DMS114 treated with DMSO at 0.1 percent for 48 hours (cell line): Measurements from ENCODE around the gene COL5A1.
"Not testable (repeated sequence)": the region's sequence is repeated elsewhere in the genome, so short reads cannot be mapped to it uniquely, and the experiment has no call there.

Experiments used
- DNase-seq: peaks from one replicate; lab custom pipeline; 2025; ENCODE audit not compliant: unreplicated experiment; lab: John Stamatoyannopoulos, UW

The COL5A1 gene

GRCh38 chr9:134655586-134656333, 14.2 kb downstream of the COL5A1 start:
- no peak for DNase-seq

- DNase-seq: no peak
Observed at GRCh38 chr9:134656334-134657006, 14.9 kb downstream of the COL5A1 start.

DNA sequence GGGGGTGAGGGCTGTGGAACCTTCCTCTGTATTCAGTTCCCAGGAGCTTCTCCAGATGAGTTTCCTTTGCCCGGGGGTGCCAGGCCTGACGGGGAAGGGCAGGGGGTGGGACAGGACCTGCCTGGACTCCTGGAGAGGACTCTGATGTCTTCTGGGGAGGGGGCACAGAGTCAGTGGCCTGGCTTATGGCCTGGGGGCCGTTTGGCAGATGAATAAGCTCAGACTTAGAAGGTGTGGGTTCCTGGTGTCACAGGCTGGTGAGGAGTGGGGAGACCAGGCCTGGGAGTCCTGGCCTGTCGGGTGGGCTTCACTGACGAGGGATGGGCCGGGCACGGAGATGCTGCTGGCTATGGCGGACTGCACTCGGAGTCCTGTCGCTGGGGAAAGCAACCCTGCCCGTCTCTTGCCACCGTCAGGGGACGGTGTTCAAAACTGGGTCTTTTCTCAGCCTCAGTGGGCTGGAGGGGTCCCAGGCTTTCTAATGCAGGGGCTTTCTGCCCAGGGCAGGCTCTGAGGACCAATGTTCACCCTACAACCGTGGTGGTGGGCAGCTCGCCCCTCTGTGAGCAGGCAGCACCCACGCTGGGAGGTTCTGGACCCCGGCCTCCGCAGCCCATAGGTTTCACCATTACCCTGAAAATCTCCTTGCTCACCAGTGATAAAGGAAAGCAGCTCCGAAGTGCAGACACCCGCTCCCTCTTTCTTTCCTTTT, 16.2 kb downstream of the COL5A1 start:
- DNase-seq: no peak

DNA sequence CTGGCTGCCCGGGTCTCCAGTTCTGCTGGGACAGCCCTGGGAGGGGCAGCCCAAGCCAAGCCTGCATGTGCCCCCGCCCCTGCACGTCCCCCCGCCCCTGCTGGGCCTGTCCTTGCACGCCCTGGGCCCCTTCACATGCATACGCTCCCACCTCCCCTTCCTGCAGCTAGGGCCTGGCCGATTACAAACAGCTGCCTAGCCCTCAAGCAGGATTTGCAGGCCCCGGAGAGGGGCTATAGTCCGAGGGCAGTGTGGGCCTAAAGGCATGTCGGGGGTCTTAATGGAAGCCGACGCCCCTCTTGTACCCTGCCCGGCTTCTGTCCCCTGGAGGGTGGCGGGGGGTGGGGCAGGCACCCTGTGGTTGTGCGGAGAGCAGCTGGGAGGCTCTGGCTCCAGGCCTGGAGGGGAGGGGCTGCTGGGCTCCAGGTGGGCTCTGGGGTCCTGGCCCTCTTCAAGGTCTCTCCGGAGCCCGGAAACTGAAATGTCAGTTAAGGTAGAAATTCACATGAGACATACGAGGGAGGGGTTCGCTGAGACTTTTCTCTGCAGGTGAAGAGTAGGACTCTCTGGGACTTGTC, 16.9 kb downstream of the COL5A1 start:
- no peak for DNase-seq

- no peak for DNase-seq
Observed at GRCh38 chr9:134659688-134660131, 18.1 kb downstream of the COL5A1 start.

DNA sequence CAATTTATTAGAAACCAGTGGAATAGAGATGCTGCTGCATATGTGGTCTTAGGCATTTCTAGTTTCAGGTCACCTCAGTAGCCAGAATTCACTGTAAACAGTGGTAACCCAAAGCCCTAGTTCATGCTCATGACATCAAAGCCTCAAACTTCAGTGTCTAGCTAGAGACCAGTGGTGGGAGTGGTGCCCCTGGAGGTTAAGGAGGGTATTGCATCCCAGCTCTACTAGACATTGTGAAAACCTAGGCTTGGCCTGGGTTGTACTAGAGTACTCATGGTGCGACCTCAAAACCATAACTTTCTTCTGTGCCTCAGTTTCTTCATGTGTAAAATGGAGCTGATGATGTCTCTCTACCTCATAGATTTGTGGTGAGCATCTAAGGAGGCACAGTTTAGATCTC, 18.8 kb downstream of the COL5A1 start:
- DNase-seq: no peak

GRCh38 chr9:134661299-134661698, 19.7 kb downstream of the COL5A1 start:
- DNase-seq: no peak

GRCh38 chr9:134661791-134662142, 20.2 kb downstream of the COL5A1 start:
- DNase-seq: no peak

- no peak for DNase-seq
Observed at GRCh38 chr9:134662143-134662876, 20.7 kb downstream of the COL5A1 start.

DNA sequence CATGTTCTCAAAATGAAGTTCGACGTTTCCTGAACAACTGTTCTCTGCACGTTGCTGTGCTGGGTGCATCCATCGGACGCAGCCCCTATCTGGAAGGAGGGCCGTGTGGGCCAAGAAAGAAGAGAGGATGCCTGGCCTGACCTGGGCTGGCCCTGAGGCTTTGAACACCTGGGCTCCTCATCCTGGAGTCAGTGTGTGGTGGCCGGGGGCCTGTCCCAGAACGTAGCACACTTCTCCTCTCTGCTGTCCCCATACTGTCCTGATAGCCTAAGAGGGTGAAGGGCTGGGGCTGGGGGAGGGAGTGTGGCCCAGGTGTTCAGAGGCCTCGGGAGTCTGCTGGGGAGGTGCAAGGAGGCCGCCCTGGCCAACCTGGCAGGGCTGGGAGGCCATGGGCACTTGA, 21.5 kb downstream of the COL5A1 start:
- no peak for DNase-seq

DNA sequence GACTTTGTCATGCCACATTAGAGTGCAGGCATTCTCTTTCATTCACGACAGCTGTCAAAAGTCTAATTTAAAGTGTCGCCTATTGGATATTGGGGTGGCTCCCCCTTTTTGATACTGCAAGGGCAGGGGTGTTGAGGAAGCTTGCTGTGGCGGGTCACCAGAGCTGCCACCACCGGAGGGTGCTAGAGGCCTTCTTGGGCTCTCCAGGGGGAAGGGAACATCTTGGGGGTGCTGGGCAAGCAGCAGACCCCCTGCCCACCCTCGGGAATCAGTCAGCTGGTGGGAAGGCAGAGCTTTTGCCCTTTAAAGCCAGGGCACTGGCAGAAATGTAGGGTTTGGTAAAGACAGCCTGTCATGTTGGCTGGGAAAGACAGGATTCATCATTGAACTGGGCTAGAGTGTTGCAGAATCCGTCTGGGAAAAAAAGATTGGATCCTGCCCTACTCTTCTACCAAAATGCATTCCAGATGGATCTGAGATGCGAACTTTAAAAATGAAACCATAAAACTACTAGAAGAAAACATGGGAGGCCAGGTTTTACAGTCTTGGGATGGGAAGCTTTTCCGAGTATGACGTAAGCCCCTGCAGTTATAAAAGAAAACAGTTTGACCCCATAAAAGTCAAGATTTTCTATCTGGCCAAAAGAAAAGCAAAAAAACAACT, 22.3 kb downstream of the COL5A1 start:
- no peak for DNase-seq

DNA sequence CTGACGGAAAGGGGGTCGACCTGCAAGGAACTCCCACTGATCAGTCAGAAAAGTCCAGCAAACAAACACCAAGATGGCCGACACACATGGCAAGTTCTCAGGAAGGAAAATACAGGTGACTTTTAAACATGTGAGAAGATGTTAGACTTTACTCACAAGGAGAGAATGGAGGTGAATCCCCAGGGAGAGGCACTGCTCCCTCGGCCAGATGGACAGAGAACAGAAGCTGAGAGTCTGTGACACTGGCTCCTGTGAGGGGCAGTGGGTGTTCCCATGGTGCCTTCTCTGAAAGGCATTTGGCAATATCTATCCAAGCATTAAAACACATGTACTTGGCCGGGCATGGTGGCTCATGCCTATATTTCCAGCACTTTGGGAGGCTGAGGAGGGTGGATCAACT, 22.8 kb downstream of the COL5A1 start:
- no peak for DNase-seq

DNA sequence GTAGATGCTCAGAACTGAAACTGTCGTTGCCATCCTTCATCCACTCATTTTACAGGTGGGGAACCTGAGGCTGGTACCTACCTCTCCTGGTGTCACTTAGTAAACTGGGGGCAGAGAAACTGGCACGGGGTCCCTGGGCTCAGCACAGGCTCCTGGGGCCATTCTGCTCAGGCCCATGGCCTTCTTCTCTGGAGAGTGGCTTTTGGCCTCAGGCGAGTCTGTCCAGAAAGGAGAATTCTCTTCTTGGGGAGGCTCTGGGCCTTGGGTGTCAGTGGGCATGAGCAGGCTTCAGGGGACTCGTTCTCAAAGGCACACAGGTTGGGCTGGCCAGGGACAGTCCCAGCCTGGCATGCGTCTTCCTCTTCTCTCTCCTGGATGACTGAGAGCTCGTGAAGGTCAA, 24.6 kb downstream of the COL5A1 start:
- DNase-seq: no peak

- no peak for DNase-seq
Observed at GRCh38 chr9:134666831-134667230, 25.2 kb downstream of the COL5A1 start.

- not testable (repeated sequence) for DNase-seq
Observed at GRCh38 chr9:134668977-134669376, 27.4 kb downstream of the COL5A1 start.

- no peak for DNase-seq
Observed at GRCh38 chr9:134669399-134669955, 27.9 kb downstream of the COL5A1 start.

GRCh38 chr9:134670042-134670525, 28.5 kb downstream of the COL5A1 start:
- DNase-seq: no peak

- DNase-seq: no peak
Observed at GRCh38 chr9:134670851-134671281, 29.3 kb downstream of the COL5A1 start.

- DNase-seq: no peak
Observed at GRCh38 chr9:134671341-134672113, 29.9 kb downstream of the COL5A1 start.
